Measurements from ENCODE around the gene HACD3.
"Not testable (repeated sequence)": the region's sequence is repeated elsewhere in the genome, so short reads cannot be mapped to it uniquely, and the experiment has no call there.

The HACD3 gene

GRCh38 chr15:65603559-65603958, 73.3 kb downstream of the HACD3 start:
- DNase-seq, result no peak

DNA sequence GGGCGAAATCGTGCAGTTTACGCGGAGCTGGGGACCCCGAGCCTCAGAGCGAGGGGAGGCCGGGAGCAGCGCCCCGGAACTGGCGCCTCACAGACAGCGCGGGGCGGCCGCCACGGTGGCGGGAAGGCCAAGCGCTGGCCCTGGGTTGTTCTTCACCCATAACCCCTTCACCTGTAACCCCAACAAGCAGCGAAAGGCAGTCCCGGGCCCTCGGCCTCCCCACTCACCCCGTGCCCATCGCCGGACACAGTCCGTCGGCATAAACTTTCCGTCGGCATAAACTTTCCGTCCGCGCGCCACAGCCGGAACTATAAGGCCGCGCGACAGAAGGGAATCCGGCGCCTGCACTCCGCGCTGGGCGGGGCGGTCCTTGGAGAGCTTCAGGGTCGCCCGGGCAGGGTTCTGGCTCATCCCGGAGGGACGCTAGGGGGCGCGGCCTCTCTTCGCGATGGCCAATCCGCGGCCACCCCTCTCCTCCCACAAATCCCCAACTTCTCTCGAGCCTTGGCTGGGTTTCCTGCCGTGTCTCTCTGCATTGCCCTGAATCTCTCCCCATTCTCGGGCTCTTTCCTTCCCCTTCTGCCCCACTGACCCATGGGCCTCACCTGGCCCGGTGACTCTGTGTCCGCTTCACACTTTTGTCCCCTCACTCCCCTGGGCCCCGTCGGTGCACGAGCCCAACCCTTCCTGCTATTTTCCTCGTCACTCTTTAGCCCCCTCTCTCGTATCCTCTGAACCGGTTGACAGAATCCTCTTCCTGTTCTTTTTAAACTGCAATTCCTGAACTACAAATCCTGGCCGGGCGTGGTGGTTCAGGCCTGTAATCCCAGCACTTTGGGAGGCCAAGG, 80.8 kb downstream of the HACD3 start, which contains the start of gene INTS14:
INTS14 (minus strand) TSS at position 261 of the 848 bp plus-strand sequence. CDS start 3,751 bp downstream, outside the sequence.
- peak; percentile 90 for DNase-seq

GRCh38 chr15:65611888-65612615, 81.8 kb downstream of the HACD3 start:
- no peak for DNase-seq

- DNase-seq, result no peak
These were observed 82.3 kb downstream of the HACD3 start for GRCh38 chr15:65612616-65612946.

DNA sequence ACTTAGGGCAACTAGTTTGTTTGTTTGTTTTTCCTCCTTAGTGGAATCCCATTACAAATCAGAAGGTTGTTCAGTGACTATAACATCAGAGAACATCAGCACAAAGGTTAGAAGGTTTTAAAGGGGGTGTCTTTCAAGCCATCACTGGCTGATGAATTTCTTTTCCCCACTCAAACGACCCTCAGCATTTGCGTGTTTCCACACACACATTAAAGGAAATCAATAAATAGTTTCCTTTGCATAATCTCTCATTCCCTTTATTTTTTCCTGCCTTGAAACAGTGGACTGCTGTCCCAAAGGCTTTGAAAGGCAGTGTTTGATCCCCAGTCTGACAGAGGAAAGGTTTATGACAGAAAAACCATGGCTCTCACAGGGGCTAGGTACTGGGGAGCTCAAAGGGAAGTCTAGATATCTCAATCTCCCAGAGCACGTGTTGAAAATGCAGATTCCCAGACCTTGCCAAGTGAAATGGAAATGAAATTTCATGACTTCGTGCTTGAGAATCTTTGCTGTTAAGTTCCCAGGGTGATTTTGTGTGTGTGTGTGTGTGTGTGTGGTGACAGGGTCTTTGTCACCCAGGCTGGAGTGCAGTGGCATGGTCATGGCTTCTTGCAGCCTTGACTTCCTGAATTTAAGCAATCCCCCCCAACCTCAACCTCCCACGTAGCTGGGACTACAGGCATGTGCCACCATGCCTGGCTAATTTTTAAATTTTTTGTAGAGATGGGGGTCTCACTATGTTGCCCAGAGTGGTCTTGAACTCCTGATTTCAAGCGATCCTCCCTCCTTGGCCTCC, 82.9 kb downstream of the HACD3 start:
- no peak for DNase-seq

- not testable (repeated sequence) for DNase-seq
These were observed 85.6 kb downstream of the HACD3 start for GRCh38 chr15:65615887-65616286.

DNA sequence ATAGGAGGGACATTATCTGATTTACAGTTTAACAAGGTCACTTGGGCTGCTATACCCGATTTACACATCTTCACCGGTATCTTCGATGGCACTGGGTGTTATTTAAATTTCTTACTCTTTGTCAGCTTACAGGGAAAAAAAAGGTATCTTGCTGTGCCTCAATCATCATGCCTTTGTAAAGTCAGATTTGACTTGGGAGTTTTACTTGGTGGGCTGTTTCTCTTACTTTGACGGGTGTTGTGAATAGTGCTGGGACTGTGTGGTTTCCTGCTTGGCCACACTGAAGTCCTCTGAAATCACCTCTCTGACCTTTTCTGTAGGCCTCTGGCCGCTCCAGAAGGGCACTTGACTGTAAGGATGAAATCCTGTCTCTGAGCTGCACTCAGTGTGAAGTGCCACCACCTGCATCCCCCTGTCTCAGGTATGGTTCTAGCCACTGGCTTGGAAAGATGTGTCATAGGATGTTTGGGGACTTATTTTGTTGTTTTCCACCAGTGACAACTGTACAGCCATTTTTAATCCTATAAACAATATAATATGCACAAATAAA, 88.4 kb downstream of the HACD3 start:
- no peak for DNase-seq

DNA sequence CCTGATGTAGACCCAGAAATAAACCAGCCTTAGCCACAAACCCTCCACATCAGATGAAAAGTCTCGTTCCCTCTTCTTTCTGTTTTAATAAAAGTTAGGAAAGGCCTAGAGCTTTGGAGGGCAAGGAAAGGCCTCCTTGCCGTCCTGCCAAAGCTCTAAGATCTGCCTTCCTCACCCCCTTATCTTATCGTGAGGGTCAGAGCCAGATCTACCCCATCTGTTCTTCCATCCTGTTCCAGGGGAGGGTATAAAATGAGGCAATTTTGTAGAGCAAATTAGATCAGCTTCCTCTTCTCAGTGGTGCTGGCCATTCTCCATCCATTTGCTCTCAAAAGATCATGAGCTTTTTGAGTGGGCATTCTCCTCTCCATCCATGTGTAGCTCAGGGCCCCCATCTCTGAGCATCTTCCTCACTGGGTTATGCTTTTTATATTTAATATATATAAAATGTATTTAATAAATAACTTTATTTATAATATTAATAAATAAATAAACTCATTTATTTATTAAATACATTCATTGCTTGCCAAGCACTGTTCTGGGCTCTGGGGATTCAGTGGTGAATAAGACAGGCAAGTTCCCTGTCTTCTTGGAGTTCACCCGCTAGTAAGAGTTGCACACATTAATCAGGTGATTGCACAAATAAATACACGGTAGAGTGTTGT, 89.5 kb downstream of the HACD3 start:
- DNase-seq, result no peak

GRCh38 chr15:65620833-65621232, 90.6 kb downstream of the HACD3 start:
- no peak for DNase-seq

DNA sequence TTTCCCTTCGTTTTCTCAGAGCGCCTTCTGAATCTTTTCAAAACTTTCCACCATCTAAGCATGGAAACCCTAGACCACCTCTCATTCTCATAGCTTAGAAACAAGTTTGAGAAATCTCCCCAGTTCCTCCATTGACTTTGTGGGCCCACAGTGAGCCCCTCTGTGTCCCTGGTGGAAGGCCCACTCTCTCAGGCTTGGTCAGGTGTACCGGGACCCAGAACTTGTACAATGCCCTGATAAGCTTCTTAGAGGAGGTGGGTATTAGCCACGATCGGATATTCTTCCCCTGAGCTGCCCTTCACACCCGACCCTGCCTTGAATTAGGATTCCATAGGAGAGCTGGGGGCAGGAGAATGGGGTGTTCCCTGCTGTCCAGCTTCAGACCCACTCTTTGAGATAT, 91.4 kb downstream of the HACD3 start, which contains the start of gene SLC24A1:
SLC24A1 (plus strand) TSS at position 301 of the 400 bp plus-strand sequence. CDS start 2,143 bp downstream, outside the sequence.
- DNase-seq, result no peak

- no peak for DNase-seq
These were observed 92.8 kb downstream of the HACD3 start for GRCh38 chr15:65623103-65623502.

- no peak for DNase-seq
These were observed 96.6 kb downstream of the HACD3 start for GRCh38 chr15:65626856-65627255.

Measured in GOT3 (cell line).